SU-DHL-6 (cell line): ENCODE data around the gene KDM2B.

Source experiments
- H2AFZ ChIP-seq: fragments of 200-600 bp; sonication (generic); 2 replicates; pipeline ENCODE4 v1.6.1; 2014; ENCODE audit warnings: low read depth, mild to moderate bottlenecking, moderate library complexity, mixed read lengths, antibody characterized with exemption, low read length; ENCODE audit not compliant: severe bottlenecking
- H3F3A ChIP-seq: fragments of 200-600 bp; shearing (Covaris generic); 2 replicates; pipeline ENCODE4 v1.6.0; 2016; ENCODE audit warnings: antibody characterized with exemption, mild to moderate bottlenecking; ENCODE audit not compliant: insufficient read depth
- H3K27ac ChIP-seq: fragments of 200-600 bp; sonication (generic); 2 replicates; pipeline ENCODE4 v1.5.1; 2016; ENCODE audit warnings: low read depth, mild to moderate bottlenecking, low read length, moderate library complexity, mixed read lengths
- H3K27me3 ChIP-seq: fragments of 200-600 bp; sonication (generic), shearing (Covaris generic); 2 replicates; pipeline ENCODE4 v1.6.0; 2014; ENCODE audit warnings: mild to moderate bottlenecking, low read length
- H3K36me3 ChIP-seq: fragments of 200-600 bp; sonication (generic); 2 replicates; pipeline ENCODE4 v1.6.1; 2014; ENCODE audit warnings: mild to moderate bottlenecking, low read length, mixed read lengths
- H3K4me2 ChIP-seq: fragments of 300-600, 200-600 bp; shearing (Covaris generic), sonication (generic); 2 replicates; pipeline ENCODE4 v1.6.0; 2014; ENCODE audit warnings: low read length, low read depth, mild to moderate bottlenecking; ENCODE audit not compliant: poor library complexity, severe bottlenecking
- H3K4me3 ChIP-seq: fragments of 200-600 bp; sonication (generic); 2 replicates; pipeline ENCODE4 v1.5.1; 2014; ENCODE audit warnings: antibody characterized with exemption, low read length, mild to moderate bottlenecking, mixed read lengths; ENCODE audit not compliant: insufficient read depth, poor library complexity, severe bottlenecking
- H3K79me2 ChIP-seq: fragments of 200-600 bp; sonication (generic); 2 replicates; pipeline ENCODE4 v1.6.1; 2014; ENCODE audit warnings: mild to moderate bottlenecking, low read length, moderate library complexity; ENCODE audit not compliant: insufficient read depth
- H3K9ac ChIP-seq: fragments of 200-600 bp; sonication (generic); 2 replicates; pipeline ENCODE4 v1.7.0; 2014; ENCODE audit warnings: mild to moderate bottlenecking, low read length
- H3K9me2 ChIP-seq: fragments of 200-600 bp; sonication (generic); replicated peaks from 2 replicates; pipeline ENCODE4 v1.6.1; 2014; ENCODE audit warnings: low read length; ENCODE audit not compliant: insufficient read depth
- H3K9me3 ChIP-seq: fragments of 200-600 bp; sonication (generic); 2 replicates; pipeline ENCODE4 v1.6.1; 2014; ENCODE audit warnings: low read length, mixed read lengths; ENCODE audit not compliant: insufficient read depth
- H4K20me1 ChIP-seq: fragments of 200-600 bp; sonication (generic); 2 replicates; pipeline ENCODE4 v1.6.1; 2014; ENCODE audit warnings: low read depth, mild to moderate bottlenecking, antibody characterized with exemption, low read length, moderate library complexity, mixed read lengths
- CTCF ChIP-seq: fragments of 200-600 bp; sonication (generic); IDR thresholded peaks from one replicate; pipeline ENCODE4 v1.5.1; 2017; ENCODE audit warnings: antibody characterized with exemption, mild to moderate bottlenecking, low read length, moderate library complexity; ENCODE audit not compliant: insufficient read depth, poor library complexity, severe bottlenecking
- EZH2phosphoT487 ChIP-seq: fragments of 200-600 bp; sonication (generic), shearing (Covaris generic); conservative IDR thresholded peaks from 2 replicates; pipeline ENCODE4 v1.6.1; 2018; ENCODE audit warnings: mild to moderate bottlenecking, antibody characterized with exemption, low read length, moderate library complexity, mixed read lengths

Gene KDM2B

GRCh38 chr12:121561009-121561395 is 19.8 kb downstream of the KDM2B start:
- no peaks in the 10 kb centered on the region for H4K20me1 ChIP-seq
- H3K4me2 ChIP-seq = no peak overlapping the region
- H3K9me2 ChIP-seq = no peaks in the 10 kb centered on the region
- no peaks in the 10 kb centered on the region for H3K9me3 ChIP-seq
- no peaks in the 10 kb centered on the region for H3K79me2 ChIP-seq
- no peak overlapping the region for H3K4me3 ChIP-seq
- H3K36me3 ChIP-seq = no peaks in the 10 kb centered on the region
- H3F3A ChIP-seq = no peaks in the 10 kb centered on the region; the same call in 1 of the 2 replicates
- TF ChIP-seq CTCF = no peak
- TF ChIP-seq EZH2phosphoT487 = no peak
- no peak overlapping the region for H2AFZ ChIP-seq
- H3K27ac ChIP-seq = no peak overlapping the region
- no peak overlapping the region for H3K9ac ChIP-seq
- H3K27me3 ChIP-seq = no peaks in the 10 kb centered on the region

GRCh38 chr12:121560392-121561008 is 20.3 kb downstream of the KDM2B start:
- Histone ChIP-seq H2AFZ (no peak overlapping the region), H3K27me3 (no peaks in the 10 kb centered on the region), H3K79me2 (no peaks in the 10 kb centered on the region), H3K9ac (no peak overlapping the region), H3F3A (no peaks in the 10 kb centered on the region; the same call in 1 of the 2 replicates), H3K9me2 (no peaks in the 10 kb centered on the region), H4K20me1 (no peaks in the 10 kb centered on the region), H3K36me3 (no peaks in the 10 kb centered on the region), H3K4me2 (no peak overlapping the region), H3K4me3 (no peak overlapping the region), H3K27ac (no peak overlapping the region), H3K9me3 (no peaks in the 10 kb centered on the region)
- TF ChIP-seq EZH2phosphoT487 (no peak), CTCF (no peak)

GRCh38 chr12:121558956-121559355 is 21.9 kb downstream of the KDM2B start:
- Histone ChIP-seq H3K79me2 (no peaks in the 10 kb centered on the region), H3K4me2 (no peak overlapping the region), H3K27ac (no peak overlapping the region), H3K9me3 (no peaks in the 10 kb centered on the region), H3K27me3 (no peaks in the 10 kb centered on the region), H3K9ac (no peak overlapping the region), H3K9me2 (no peaks in the 10 kb centered on the region), H3K4me3 (no peak overlapping the region), H2AFZ (no peak overlapping the region), H3K36me3 (no peaks in the 10 kb centered on the region), H3F3A (no peaks in the 10 kb centered on the region), H4K20me1 (no peaks in the 10 kb centered on the region)
- TF ChIP-seq EZH2phosphoT487 (no peak), CTCF (no peak)
